ENCODE results near the gene TRAF3IP1.
"Not testable (repeated sequence)": the region's sequence is repeated elsewhere in the genome, so short reads cannot be mapped to it uniquely, and the experiment has no call there.

DNA sequence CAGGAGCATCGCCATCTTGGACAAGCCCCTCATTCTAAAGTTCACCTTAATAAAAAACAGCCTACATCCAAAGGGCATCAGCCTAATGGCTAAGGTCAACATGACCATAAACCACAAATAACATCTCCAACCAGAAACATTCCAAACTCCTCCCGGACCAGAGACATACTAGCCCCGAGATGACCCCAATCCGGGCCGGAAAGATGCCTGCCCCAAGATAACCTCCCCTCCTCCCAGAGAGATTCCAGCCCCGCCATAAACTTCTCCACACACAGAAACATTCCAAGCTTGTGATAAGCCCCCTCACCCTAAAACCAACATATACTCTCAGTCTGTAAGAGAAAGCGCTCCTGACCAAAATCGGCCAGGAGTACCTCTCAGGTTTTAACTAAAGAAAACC lies 48.6 kb upstream of the TRAF3IP1 start:
- not testable (repeated sequence) for TF ChIP-seq POLR2A (IDR thresholded peaks at IDR 0.05; ENCODE audit: extremely low read depth, insufficient read length); MYC (IDR thresholded peaks at IDR 0.05; ENCODE audit: low read depth, low read length)
- TF ChIP-seq, protein P1, sequence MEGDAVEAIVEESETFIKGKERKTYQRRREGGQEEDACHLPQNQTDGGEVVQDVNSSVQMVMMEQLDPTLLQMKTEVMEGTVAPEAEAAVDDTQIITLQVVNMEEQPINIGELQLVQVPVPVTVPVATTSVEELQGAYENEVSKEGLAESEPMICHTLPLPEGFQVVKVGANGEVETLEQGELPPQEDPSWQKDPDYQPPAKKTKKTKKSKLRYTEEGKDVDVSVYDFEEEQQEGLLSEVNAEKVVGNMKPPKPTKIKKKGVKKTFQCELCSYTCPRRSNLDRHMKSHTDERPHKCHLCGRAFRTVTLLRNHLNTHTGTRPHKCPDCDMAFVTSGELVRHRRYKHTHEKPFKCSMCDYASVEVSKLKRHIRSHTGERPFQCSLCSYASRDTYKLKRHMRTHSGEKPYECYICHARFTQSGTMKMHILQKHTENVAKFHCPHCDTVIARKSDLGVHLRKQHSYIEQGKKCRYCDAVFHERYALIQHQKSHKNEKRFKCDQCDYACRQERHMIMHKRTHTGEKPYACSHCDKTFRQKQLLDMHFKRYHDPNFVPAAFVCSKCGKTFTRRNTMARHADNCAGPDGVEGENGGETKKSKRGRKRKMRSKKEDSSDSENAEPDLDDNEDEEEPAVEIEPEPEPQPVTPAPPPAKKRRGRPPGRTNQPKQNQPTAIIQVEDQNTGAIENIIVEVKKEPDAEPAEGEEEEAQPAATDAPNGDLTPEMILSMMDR (IDR thresholded peaks at IDR 0.05; ENCODE audit: low read depth, low read length): not testable (repeated sequence)
- TF ChIP-seq, protein P2, sequence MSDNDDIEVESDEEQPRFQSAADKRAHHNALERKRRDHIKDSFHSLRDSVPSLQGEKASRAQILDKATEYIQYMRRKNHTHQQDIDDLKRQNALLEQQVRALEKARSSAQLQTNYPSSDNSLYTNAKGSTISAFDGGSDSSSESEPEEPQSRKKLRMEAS (IDR thresholded peaks at IDR 0.05; ENCODE audit: low read depth, low read length): not testable (repeated sequence)

All from NB4 (cell line).